Measurements from ENCODE around the gene CNGB1.

GRCh38 chr16:57883953-57884654 is 86.8 kb downstream of the CNGB1 start:
- no peak for TF ChIP-seq POLR2A (IDR thresholded peaks at IDR 0.05)
- TF ChIP-seq CTCF (IDR thresholded peaks at IDR 0.05), result no peak

Measured in Peyer's patch (tissue), 4 donors.